HepG2 (cell line): Measurements from ENCODE around the gene ASPHD1. TPM values are rescaled to one million over a fixed set of nuclear protein-coding genes. Genes with fewer than 3 reads are reported as not detected.

Experiments used
- CCAR2 ChIP-seq: fragments of 200-400 bp; formaldehyde crosslinking; optimal IDR thresholded peaks from 2 replicates; pipeline ENCODE3; 2018; ENCODE audit warnings: low read depth, mild to moderate bottlenecking, low read length, moderate library complexity
- MIER3 ChIP-seq: IDR thresholded peaks from 2 replicates; pipeline ENCODE4 v1.6.1; 2016; ENCODE audit warnings: missing compliant biosample characterization, borderline replicate concordance
- POGK ChIP-seq: sonication (generic); formaldehyde crosslinking; conservative IDR thresholded peaks from 2 replicates; pipeline ENCODE4 v1.8.0; 2022; ENCODE audit warnings: mild to moderate bottlenecking, moderate library complexity, missing genetic modification reagents
- SMARCE1 ChIP-seq: fragments of 450-650 bp; IDR thresholded peaks from 2 replicates; pipeline ENCODE4 v1.6.1; 2017; ENCODE audit warnings: borderline replicate concordance
- TP53 ChIP-seq: sonication (generic); formaldehyde crosslinking; conservative IDR thresholded peaks from 2 replicates; pipeline ENCODE4 v1.4.0; 2020; ENCODE audit warnings: missing genetic modification reagents
- ZFP62 ChIP-seq: sonication (generic); formaldehyde crosslinking; IDR thresholded peaks from 2 replicates; pipeline ENCODE4 v1.4.0; 2020; ENCODE audit warnings: missing genetic modification reagents
- ZNF256 ChIP-seq: sonication (generic); formaldehyde crosslinking; conservative IDR thresholded peaks from 2 replicates; pipeline ENCODE4 v1.4.0; 2020; ENCODE audit warnings: missing genetic modification reagents
- ZNF263 ChIP-seq: sonication (generic); formaldehyde crosslinking; IDR thresholded peaks from 2 replicates; pipeline ENCODE4 v1.4.0; 2020; ENCODE audit warnings: missing genetic modification reagents
- ZNF280B ChIP-seq: sonication (generic); formaldehyde crosslinking; IDR thresholded peaks from 2 replicates; pipeline ENCODE4 v1.5.0; 2020; ENCODE audit warnings: missing genetic modification reagents, mild to moderate bottlenecking, borderline replicate concordance
- ZNF318 ChIP-seq: sonication (generic); formaldehyde crosslinking; IDR thresholded peaks from 2 replicates; pipeline ENCODE4 v1.4.0; 2020; ENCODE audit warnings: mild to moderate bottlenecking, missing genetic modification reagents
- ZNF510 ChIP-seq: sonication (generic); formaldehyde crosslinking; IDR thresholded peaks from 2 replicates; pipeline ENCODE4 v1.4.0; 2020; ENCODE audit warnings: low read depth, mild to moderate bottlenecking, missing genetic modification reagents
- ZNF674 ChIP-seq: sonication (generic); formaldehyde crosslinking; IDR thresholded peaks from 2 replicates; pipeline ENCODE4 v1.5.0; 2020; ENCODE audit warnings: low read depth, mild to moderate bottlenecking, missing genetic modification reagents
- ZNF766 ChIP-seq: sonication (generic); formaldehyde crosslinking; IDR thresholded peaks from 2 replicates; pipeline ENCODE4 v1.5.0; 2020; ENCODE audit warnings: missing genetic modification reagents, borderline replicate concordance
- polyA plus RNA-seq, 8 experiments: library from polyadenylated mRNA; depleted of rRNA in 3 of 8; stranded (reverse) in 7 of 8; unstranded in 1 of 8; fragments of >200 nt; fragmentation: Illumina TruSeq in 4 of 8; extraction: Trizol in 4 of 8; gene quantifications; 2 replicates each; pipeline versions ENCODE4 v1.2.1 to v1.2.3, GENCODE V29; 2011 to 2016; ENCODE audit warnings: low read depth in 4 of 8, missing spikeins in 1 of 8, mixed read lengths in 1 of 8; ENCODE audit not compliant: insufficient read depth in 1 of 8
- total RNA-seq, 5 experiments: library from RNA; depleted of rRNA; stranded (reverse); fragments of >200 nt; fragmentation: Illumina TruSeq; extraction: Trizol; gene quantifications; 2 replicates each; pipeline ENCODE4 v1.2.3, GENCODE V29; 2016; ENCODE audit warnings: low read depth in 1 of 5

Gene ASPHD1
- total and polyA plus RNA-seq, 2 of the 13 experiments (the other 11 are each of a cell fraction or from before 2014, with no cell fraction given), result 13.1 to 19.7 TPM

- TF ChIP-seq POGK (CRISPR knock-in tag) (no peak; the same call in none of the 2 replicates), ZNF674 (peak; percentile 91; the same call in 1 of the 2 replicates), ZNF256 (CRISPR knock-in tag) (no peak), CCAR2 (no peak), ZNF510 (CRISPR knock-in tag) (no peak; the same call in 1 of the 2 replicates), ZNF263 (CRISPR knock-in tag) (no peak; the same call in 1 of the 2 replicates), MIER3 (CRISPR knock-in tag) (no peak), ZNF766 (CRISPR knock-in tag) (no peak), SMARCE1 (no peak), TP53 (no peak), ZNF318 (CRISPR knock-in tag) (no peak), ZFP62 (no peak), ZNF280B (CRISPR knock-in tag) (no peak)
Observed at GRCh38 chr16:29900102-29900887, at the start of gene ASPHD1 (continued).
